Activated T-cell treated with anti-CD3 and anti-CD28 coated beads for 24 hours (primary cell): ENCODE measurements around the gene TAOK2.

Source experiments
- DNase-seq: peaks from one replicate; pipeline ENCODE4 v3.0.0-alpha.2; 2020; ENCODE audit warnings: low read depth

Gene TAOK2

GRCh38 chr16:29987371-29988085 lies 13.9 kb downstream of the TAOK2 start:
- no peak for DNase-seq

- no peak for DNase-seq
These were observed 14.8 kb downstream of the TAOK2 start for GRCh38 chr16:29988346-29989075.

GRCh38 chr16:29989111-29989858 lies 15.6 kb downstream of the TAOK2 start:
- DNase-seq, result no peak

- DNase-seq, result no peak
These were observed 16.4 kb downstream of the TAOK2 start for GRCh38 chr16:29990034-29990433.

- no peak for DNase-seq
These were observed 17.4 kb downstream of the TAOK2 start for GRCh38 chr16:29990883-29991570.

GRCh38 chr16:29991571-29991904 lies 17.9 kb downstream of the TAOK2 start:
- no peak for DNase-seq

- no peak for DNase-seq
These were observed 18.8 kb downstream of the TAOK2 start for GRCh38 chr16:29992344-29992967.

GRCh38 chr16:29993191-29993902 lies 19.7 kb downstream of the TAOK2 start:
- DNase-seq, result no peak

GRCh38 chr16:29993903-29994599 lies 20.4 kb downstream of the TAOK2 start:
- no peak for DNase-seq

- DNase-seq, result peak; percentile 71
These were observed 21.1 kb downstream of the TAOK2 start for GRCh38 chr16:29994600-29995323.

- DNase-seq, result peak; percentile 83
These were observed 21.7 kb downstream of the TAOK2 start, which contains the start of gene HIRIP3 for GRCh38 chr16:29995324-29995910. Gene HIRIP3 (minus strand): TSS chr16:29995617. CDS start chr16:29995605, 12 bp downstream.

- DNase-seq, result peak; percentile 99
These were observed 22.5 kb downstream of the TAOK2 start, which contains the start of gene INO80E for GRCh38 chr16:29995911-29996765. Gene INO80E (plus strand): TSS chr16:29996241. CDS start chr16:29996311, 70 bp downstream.

GRCh38 chr16:29996766-29997250 lies 23.1 kb downstream of the TAOK2 start:
- no peak for DNase-seq

GRCh38 chr16:29999605-30000004 lies 25.9 kb downstream of the TAOK2 start:
- DNase-seq, result no peak

GRCh38 chr16:30000735-30001631 lies 27.3 kb downstream of the TAOK2 start:
- no peak for DNase-seq

GRCh38 chr16:30002614-30003346 lies 29.1 kb downstream of the TAOK2 start:
- no peak for DNase-seq
